RWPE2 (cell line): ENCODE measurements around the gene ARID2.

Experiments used
- ATAC-seq: fragments of 200-7000 bp; cut with Tn5 transposase; 3 replicates; pipeline ENCODE4 v1.9.1; 2021; ENCODE audit warnings: low read depth
- DNase-seq: peaks from one replicate; pipeline ENCODE4 v3.0.0-alpha.2; 2020; ENCODE audit warnings: low spot score
- H3K27ac ChIP-seq: fragments of 450-650 bp; 2 replicates; pipeline ENCODE4 v1.5.1; 2017; ENCODE audit warnings: mild to moderate bottlenecking; ENCODE audit not compliant: poor library complexity, severe bottlenecking
- H3K27me3 ChIP-seq: fragments of 250-450 bp; sonication (Bioruptor Pico); 2 replicates; pipeline ENCODE4 v1.5.1; 2021; ENCODE audit warnings: mild to moderate bottlenecking, moderate library complexity; ENCODE audit not compliant: insufficient read depth, poor library complexity, severe bottlenecking
- H3K36me3 ChIP-seq: fragments of 250-450 bp; sonication (Bioruptor Pico); 2 replicates; pipeline ENCODE4 v1.5.1; 2020; ENCODE audit warnings: low read depth, mild to moderate bottlenecking, moderate library complexity
- H3K4me1 ChIP-seq: fragments of 250-450 bp; sonication (Bioruptor Pico); 2 replicates; pipeline ENCODE4 v1.5.1; 2021; ENCODE audit warnings: mild to moderate bottlenecking, moderate library complexity; ENCODE audit not compliant: insufficient read depth, poor library complexity, severe bottlenecking
- H3K4me3 ChIP-seq: fragments of 250-450 bp; sonication (Bioruptor Pico); 2 replicates; pipeline ENCODE4 v1.5.1; 2021; ENCODE audit warnings: mild to moderate bottlenecking, moderate library complexity; ENCODE audit not compliant: severe bottlenecking
- H3K9me3 ChIP-seq: fragments of 250-450 bp; sonication (Bioruptor Pico); 2 replicates; pipeline ENCODE4 v1.5.1; 2021; ENCODE audit warnings: mild to moderate bottlenecking, moderate library complexity; ENCODE audit not compliant: severe bottlenecking
- CTCF ChIP-seq: fragments of 450-650 bp; IDR thresholded peaks from one replicate; pipeline ENCODE4 v1.5.1; 2017; ENCODE audit warnings: mild to moderate bottlenecking, moderate library complexity; ENCODE audit not compliant: poor library complexity, severe bottlenecking

The ARID2 gene

GRCh38 chr12:45886685-45887084 is 157.2 kb downstream of the ARID2 start:
- no peak for TF ChIP-seq CTCF
- Histone ChIP-seq H3K4me1 (no peaks in the 10 kb centered on the region), H3K4me3 (no peak overlapping the region), H3K27me3 (no peaks in the 10 kb centered on the region), H3K27ac (no peak overlapping the region), H3K36me3 (peaks cover 6% of the 10 kb centered on the region), H3K9me3 (no peaks in the 10 kb centered on the region)
- ATAC-seq = no peak
- no peak for DNase-seq

- DNase-seq (no peak), ATAC-seq (no peak)
- Histone ChIP-seq H3K4me3 (no peak overlapping the region), H3K36me3 (peaks cover 14% of the 10 kb centered on the region), H3K27ac (no peak overlapping the region), H3K9me3 (no peaks in the 10 kb centered on the region), H3K4me1 (no peaks in the 10 kb centered on the region), H3K27me3 (no peaks in the 10 kb centered on the region)
- TF ChIP-seq CTCF = no peak
Observed at GRCh38 chr12:45887544-45887943, 158.0 kb downstream of the ARID2 start.

GRCh38 chr12:45890276-45890675 is 160.8 kb downstream of the ARID2 start:
- no peaks in the 10 kb centered on the region for H3K27me3 ChIP-seq
- no peak overlapping the region for H3K27ac ChIP-seq
- no peak overlapping the region for H3K4me3 ChIP-seq
- TF ChIP-seq CTCF = no peak
- no peaks in the 10 kb centered on the region for H3K4me1 ChIP-seq
- no peak for ATAC-seq
- H3K9me3 ChIP-seq = no peaks in the 10 kb centered on the region
- peaks cover 37% of the 10 kb centered on the region for H3K36me3 ChIP-seq
- no peak for DNase-seq

GRCh38 chr12:45893240-45893639 is 163.7 kb downstream of the ARID2 start:
- H3K36me3 ChIP-seq = peaks cover 49% of the 10 kb centered on the region
- no peak overlapping the region for H3K4me3 ChIP-seq
- ATAC-seq = no peak
- no peak for TF ChIP-seq CTCF
- H3K4me1 ChIP-seq = no peaks in the 10 kb centered on the region
- no peak for DNase-seq
- H3K9me3 ChIP-seq = no peaks in the 10 kb centered on the region
- H3K27me3 ChIP-seq = no peaks in the 10 kb centered on the region
- no peak overlapping the region for H3K27ac ChIP-seq

- Histone ChIP-seq H3K4me1 (no peaks in the 10 kb centered on the region), H3K9me3 (no peaks in the 10 kb centered on the region), H3K36me3 (peaks cover 49% of the 10 kb centered on the region), H3K27ac (no peak overlapping the region), H3K4me3 (no peak overlapping the region), H3K27me3 (no peaks in the 10 kb centered on the region)
- DNase-seq (no peak), ATAC-seq (no peak)
- no peak for TF ChIP-seq CTCF
Observed at GRCh38 chr12:45895961-45896360, 166.5 kb downstream of the ARID2 start.
